Measurements from ENCODE around the gene SLC5A11. TPM values are rescaled to one million over a fixed set of nuclear protein-coding genes. Genes with fewer than 3 reads are reported as not detected.

The SLC5A11 gene
- total RNA-seq, 1 experiment from 2014 or later: 0.51 TPM

DNA sequence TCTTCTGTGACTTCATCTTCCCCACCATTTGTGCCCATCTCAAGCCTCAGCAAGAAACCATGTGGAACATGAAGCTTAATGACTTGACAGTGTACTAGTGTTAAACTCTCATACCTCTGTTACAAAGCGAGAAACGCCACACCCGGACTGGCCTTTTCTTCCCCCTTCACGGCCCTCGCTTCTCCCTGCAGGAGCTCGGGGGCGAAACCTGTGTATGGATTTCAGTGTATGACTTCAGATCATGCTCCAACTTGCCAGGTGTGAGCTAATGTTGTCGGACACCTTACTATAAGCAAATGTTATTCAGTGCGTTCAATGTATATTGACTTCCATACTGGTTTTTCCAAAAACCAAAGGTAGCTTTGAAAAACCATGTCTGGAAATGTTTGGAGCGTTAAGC, 20.1 kb upstream of the SLC5A11 start:
- H3K27ac ChIP-seq (ENCODE audit: low read length): no peak overlapping the region
- peaks cover 7% of the 10 kb centered on the region; the same call in 1 of the 2 replicates for H3K36me3 ChIP-seq (ENCODE audit: low read depth, low read length)
- DNase-seq (no peak), ATAC-seq (no peak)
- no peak overlapping the region for H3K4me3 ChIP-seq (ENCODE audit: low read length)
- no peaks in the 10 kb centered on the region for H3K79me2 ChIP-seq (ENCODE audit: low read length)
- no peaks in the 10 kb centered on the region for H4K20me1 ChIP-seq (ENCODE audit: low read length)
- H3K9ac ChIP-seq (ENCODE audit: low read length): no peak overlapping the region
- no TSS peak for BruUV-seq (replicated peaks)
- H3F3A ChIP-seq (ENCODE audit: low read length, unreplicated experiment): no peaks in the 10 kb centered on the region
- TF ChIP-seq EZH2phosphoT487 (IDR thresholded peaks at IDR 0.05; ENCODE audit: borderline replicate concordance, low read length): no peak
- TF ChIP-seq EZH2 (IDR thresholded peaks at IDR 0.05; ENCODE audit: low read length, unreplicated experiment): no peak
- TF ChIP-seq, protein P1, sequence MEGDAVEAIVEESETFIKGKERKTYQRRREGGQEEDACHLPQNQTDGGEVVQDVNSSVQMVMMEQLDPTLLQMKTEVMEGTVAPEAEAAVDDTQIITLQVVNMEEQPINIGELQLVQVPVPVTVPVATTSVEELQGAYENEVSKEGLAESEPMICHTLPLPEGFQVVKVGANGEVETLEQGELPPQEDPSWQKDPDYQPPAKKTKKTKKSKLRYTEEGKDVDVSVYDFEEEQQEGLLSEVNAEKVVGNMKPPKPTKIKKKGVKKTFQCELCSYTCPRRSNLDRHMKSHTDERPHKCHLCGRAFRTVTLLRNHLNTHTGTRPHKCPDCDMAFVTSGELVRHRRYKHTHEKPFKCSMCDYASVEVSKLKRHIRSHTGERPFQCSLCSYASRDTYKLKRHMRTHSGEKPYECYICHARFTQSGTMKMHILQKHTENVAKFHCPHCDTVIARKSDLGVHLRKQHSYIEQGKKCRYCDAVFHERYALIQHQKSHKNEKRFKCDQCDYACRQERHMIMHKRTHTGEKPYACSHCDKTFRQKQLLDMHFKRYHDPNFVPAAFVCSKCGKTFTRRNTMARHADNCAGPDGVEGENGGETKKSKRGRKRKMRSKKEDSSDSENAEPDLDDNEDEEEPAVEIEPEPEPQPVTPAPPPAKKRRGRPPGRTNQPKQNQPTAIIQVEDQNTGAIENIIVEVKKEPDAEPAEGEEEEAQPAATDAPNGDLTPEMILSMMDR (conservative IDR thresholded peaks at IDR 0.05; ENCODE audit: low read depth, low read length): no peak
- H3K9me3 ChIP-seq (ENCODE audit: low read length): no peaks in the 10 kb centered on the region
- ChIA-PET CTCF (no interaction called here), POLR2A (ENCODE audit: unreplicated experiment) (no interaction called here)
- no peaks in the 10 kb centered on the region for H3K27me3 ChIP-seq (ENCODE audit: low read length)
- no peaks in the 10 kb centered on the region for H3K4me1 ChIP-seq (ENCODE audit: insufficient read depth, low read length)
- H3K9me2 ChIP-seq (replicated peaks; ENCODE audit: low read length): no peaks in the 10 kb centered on the region
- H3K4me2 ChIP-seq (ENCODE audit: low read length): no peak overlapping the region
- H2AFZ ChIP-seq (ENCODE audit: low read length): no peak overlapping the region
- intact Hi-C loops (cut with micrococcal nuclease): no loop called here

- ChIA-PET CTCF (no interaction called here), POLR2A (ENCODE audit: unreplicated experiment) (interaction anchor here (0.6 kb wide), 1 partner anchor 222 kb away, joined by 7 read pairs; no protein-coding TSS in a partner anchor)
- no peaks in the 10 kb centered on the region for H4K20me1 ChIP-seq (ENCODE audit: low read length)
- no peaks in the 10 kb centered on the region for H3K9me2 ChIP-seq (replicated peaks; ENCODE audit: low read length)
- H3K4me3 ChIP-seq (ENCODE audit: low read length): no peak overlapping the region
- no peaks in the 10 kb centered on the region for H3K79me2 ChIP-seq (ENCODE audit: low read length)
- DNase-seq: no peak
- H2AFZ ChIP-seq (ENCODE audit: low read length): no peak overlapping the region
- intact Hi-C loops (cut with micrococcal nuclease): no loop called here
- H3K27ac ChIP-seq (ENCODE audit: low read length): no peak overlapping the region
- no peak overlapping the region for H3K9ac ChIP-seq (ENCODE audit: low read length)
- TF ChIP-seq, protein P1 (conservative IDR thresholded peaks at IDR 0.05; ENCODE audit: low read depth, low read length): no peak
- TF ChIP-seq EZH2phosphoT487 (IDR thresholded peaks at IDR 0.05; ENCODE audit: borderline replicate concordance, low read length): no peak
- TF ChIP-seq EZH2 (IDR thresholded peaks at IDR 0.05; ENCODE audit: low read length, unreplicated experiment): no peak
- peaks cover 7% of the 10 kb centered on the region; the same call in 1 of the 2 replicates for H3K36me3 ChIP-seq (ENCODE audit: low read depth, low read length)
- BruUV-seq (replicated peaks): no TSS peak
- H3K9me3 ChIP-seq (ENCODE audit: low read length): no peaks in the 10 kb centered on the region
- no peak for ATAC-seq
- no peaks in the 10 kb centered on the region for H3F3A ChIP-seq (ENCODE audit: low read length, unreplicated experiment)
- H3K4me2 ChIP-seq (ENCODE audit: low read length): no peak overlapping the region
- H3K4me1 ChIP-seq (ENCODE audit: insufficient read depth, low read length): no peaks in the 10 kb centered on the region
- no peaks in the 10 kb centered on the region for H3K27me3 ChIP-seq (ENCODE audit: low read length)
Measured at GRCh38 chr16:24826096-24826690, 19.6 kb upstream of the SLC5A11 start.

GRCh38 chr16:24826817-24827566, 18.8 kb upstream of the SLC5A11 start:
- H3K4me2 ChIP-seq (ENCODE audit: low read length): no peak overlapping the region
- no peaks in the 10 kb centered on the region for H3K9me3 ChIP-seq (ENCODE audit: low read length)
- no peak overlapping the region for H3K9ac ChIP-seq (ENCODE audit: low read length)
- intact Hi-C loops (cut with micrococcal nuclease): no loop called here
- H3K79me2 ChIP-seq (ENCODE audit: low read length): no peaks in the 10 kb centered on the region
- no TSS peak for BruUV-seq (replicated peaks)
- H3K27ac ChIP-seq (ENCODE audit: low read length): no peak overlapping the region
- H3F3A ChIP-seq (ENCODE audit: low read length, unreplicated experiment): no peaks in the 10 kb centered on the region
- H4K20me1 ChIP-seq (ENCODE audit: low read length): no peaks in the 10 kb centered on the region
- ChIA-PET CTCF (no interaction called here), POLR2A (ENCODE audit: unreplicated experiment) (no interaction called here)
- no peak for ATAC-seq
- TF ChIP-seq, protein P1 (conservative IDR thresholded peaks at IDR 0.05; ENCODE audit: low read depth, low read length): no peak
- TF ChIP-seq EZH2phosphoT487 (IDR thresholded peaks at IDR 0.05; ENCODE audit: borderline replicate concordance, low read length): no peak
- no peak overlapping the region for H3K4me3 ChIP-seq (ENCODE audit: low read length)
- no peaks in the 10 kb centered on the region for H3K9me2 ChIP-seq (replicated peaks; ENCODE audit: low read length)
- DNase-seq: no peak
- H3K27me3 ChIP-seq (ENCODE audit: low read length): no peaks in the 10 kb centered on the region
- H3K36me3 ChIP-seq (ENCODE audit: low read depth, low read length): peaks cover 4% of the 10 kb centered on the region; the same call in 1 of the 2 replicates
- H2AFZ ChIP-seq (ENCODE audit: low read length): no peak overlapping the region
- H3K4me1 ChIP-seq (ENCODE audit: insufficient read depth, low read length): no peaks in the 10 kb centered on the region
